Large intestine (tissue), 3 donors: Measurements from ENCODE around the gene ZRANB1. TPM values are rescaled to one million over a fixed set of nuclear protein-coding genes. Genes with fewer than 3 reads are reported as not detected.

Experiments used
- DNase-seq, 2 donors: peaks; one replicate each; pipeline versions ENCODE4 v3.0.0 to v3.0.0-alpha.2; 2013
- H3K27ac ChIP-seq: one replicate; pipeline ENCODE4 v1.5.1; 2013; ENCODE audit warnings: low read length
- H3K27me3 ChIP-seq: 2 replicates; pipeline ENCODE4 v1.6.1; 2013; ENCODE audit warnings: low read length; ENCODE audit not compliant: control insufficient read depth, insufficient read depth
- H3K36me3 ChIP-seq: 2 replicates; pipeline ENCODE4 v1.6.1; 2013; ENCODE audit warnings: low read length; ENCODE audit not compliant: control insufficient read depth, insufficient read depth
- H3K4me1 ChIP-seq: one replicate; pipeline ENCODE4 v1.6.1; 2013; ENCODE audit warnings: low read length; ENCODE audit not compliant: control insufficient read depth, insufficient read depth
- H3K4me3 ChIP-seq: one replicate; pipeline ENCODE4 v1.5.1; 2013; ENCODE audit warnings: low read length
- H3K9me3 ChIP-seq: one replicate; pipeline ENCODE4 v1.6.1; 2013; ENCODE audit warnings: mild to moderate bottlenecking, low read depth, low read length, moderate library complexity; ENCODE audit not compliant: control insufficient read depth
- WGBS: methylation state at CpG from one replicate; pipeline ENCODE4 v1.1.5; 2013; ENCODE audit warnings: low lambda C conversion rate; ENCODE audit not compliant: insufficient coverage; 5-methylcytosine and 5-hydroxymethylcytosine counted together
- polyA plus RNA-seq: library from polyadenylated mRNA; unstranded; fragments of 120-200 nt; gene quantifications from one replicate; pipeline ENCODE4 v1.2.1, GENCODE V29; 2013

ZRANB1 gene
- polyA plus RNA-seq, 1 donor = 17.4 TPM

DNA sequence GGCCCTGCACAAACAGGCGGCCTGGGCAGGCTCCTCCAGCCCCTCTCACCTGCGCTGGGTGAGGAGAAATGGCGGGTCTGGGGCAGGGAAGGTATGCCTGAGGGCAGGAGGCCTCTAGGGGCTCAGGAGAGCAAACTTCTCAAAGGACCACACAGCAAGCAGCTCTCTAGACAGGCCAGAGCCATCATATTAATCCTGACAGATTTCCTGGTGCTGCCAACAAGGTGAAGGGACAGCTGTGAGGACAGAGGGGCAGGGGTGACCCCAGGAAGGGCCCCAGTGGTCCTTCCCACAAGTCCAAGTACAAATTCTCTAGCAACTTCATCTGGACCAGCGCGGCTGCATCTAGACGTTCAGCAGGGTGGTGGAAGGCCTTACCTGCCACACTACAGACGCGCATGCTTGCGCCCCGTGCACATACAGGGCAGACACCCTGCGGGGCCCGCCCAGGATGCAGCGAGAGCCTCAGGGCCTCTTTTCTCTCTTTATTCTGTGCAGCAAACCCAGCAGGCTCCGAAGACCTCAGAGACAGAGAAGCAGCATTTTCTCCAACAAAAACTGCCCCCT, 62.1 kb downstream of the ZRANB1 start:
- no peak overlapping the region for H3K27ac ChIP-seq
- peaks cover 5% of the 10 kb centered on the region for H3K4me1 ChIP-seq
- no peak overlapping the region for H3K4me3 ChIP-seq
- WGBS = no CpG with 5 or more reads among the region's 14 CpGs
- H3K36me3 ChIP-seq = peaks cover 85% of the 10 kb centered on the region
- H3K27me3 ChIP-seq = no peaks in the 10 kb centered on the region
- no peak for DNase-seq
- H3K9me3 ChIP-seq = no peaks in the 10 kb centered on the region

DNA sequence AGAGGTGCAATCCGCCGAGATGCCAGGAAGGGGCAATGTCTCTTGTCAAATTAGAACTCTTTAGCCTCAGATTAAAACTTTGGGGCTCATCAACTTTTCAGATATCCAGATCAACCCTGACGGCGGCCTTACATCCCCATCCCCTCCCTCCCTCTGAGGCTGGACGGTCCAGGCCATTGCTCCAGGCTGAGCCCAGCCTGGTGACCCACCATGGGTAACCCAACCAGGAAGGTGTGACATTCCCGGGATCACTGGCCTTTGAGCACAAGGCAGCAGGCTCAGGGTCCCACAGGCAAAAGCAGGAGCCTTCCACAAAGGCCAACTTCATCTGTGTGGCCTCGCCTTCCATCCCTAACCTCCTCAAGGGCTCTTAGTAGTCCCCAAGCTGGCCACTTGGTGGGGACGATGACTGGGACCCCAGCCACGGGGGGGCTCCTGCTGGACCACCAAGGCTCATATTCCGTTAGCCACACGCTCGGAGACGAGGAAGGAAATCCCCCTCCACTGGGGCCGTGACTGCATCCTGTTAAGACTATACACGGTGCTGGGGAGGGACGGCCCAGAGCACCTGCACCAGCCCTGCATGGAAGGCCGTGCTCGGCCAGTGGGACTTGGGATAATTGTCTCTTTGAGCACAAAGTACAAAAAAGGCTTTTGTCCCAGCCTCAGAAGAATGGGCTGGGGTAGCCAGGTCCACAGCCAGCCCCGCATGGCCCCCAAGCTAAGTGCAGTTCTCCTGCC, 62.8 kb downstream of the ZRANB1 start:
- DNase-seq = no peak
- H3K36me3 ChIP-seq = peaks cover 79% of the 10 kb centered on the region
- no peaks in the 10 kb centered on the region for H3K27me3 ChIP-seq
- WGBS = 60% methylated on average over 1 of the region's 19 CpGs
- H3K4me1 ChIP-seq = peaks cover 11% of the 10 kb centered on the region
- no peak overlapping the region for H3K4me3 ChIP-seq
- H3K9me3 ChIP-seq = no peaks in the 10 kb centered on the region
- no peak overlapping the region for H3K27ac ChIP-seq

DNA sequence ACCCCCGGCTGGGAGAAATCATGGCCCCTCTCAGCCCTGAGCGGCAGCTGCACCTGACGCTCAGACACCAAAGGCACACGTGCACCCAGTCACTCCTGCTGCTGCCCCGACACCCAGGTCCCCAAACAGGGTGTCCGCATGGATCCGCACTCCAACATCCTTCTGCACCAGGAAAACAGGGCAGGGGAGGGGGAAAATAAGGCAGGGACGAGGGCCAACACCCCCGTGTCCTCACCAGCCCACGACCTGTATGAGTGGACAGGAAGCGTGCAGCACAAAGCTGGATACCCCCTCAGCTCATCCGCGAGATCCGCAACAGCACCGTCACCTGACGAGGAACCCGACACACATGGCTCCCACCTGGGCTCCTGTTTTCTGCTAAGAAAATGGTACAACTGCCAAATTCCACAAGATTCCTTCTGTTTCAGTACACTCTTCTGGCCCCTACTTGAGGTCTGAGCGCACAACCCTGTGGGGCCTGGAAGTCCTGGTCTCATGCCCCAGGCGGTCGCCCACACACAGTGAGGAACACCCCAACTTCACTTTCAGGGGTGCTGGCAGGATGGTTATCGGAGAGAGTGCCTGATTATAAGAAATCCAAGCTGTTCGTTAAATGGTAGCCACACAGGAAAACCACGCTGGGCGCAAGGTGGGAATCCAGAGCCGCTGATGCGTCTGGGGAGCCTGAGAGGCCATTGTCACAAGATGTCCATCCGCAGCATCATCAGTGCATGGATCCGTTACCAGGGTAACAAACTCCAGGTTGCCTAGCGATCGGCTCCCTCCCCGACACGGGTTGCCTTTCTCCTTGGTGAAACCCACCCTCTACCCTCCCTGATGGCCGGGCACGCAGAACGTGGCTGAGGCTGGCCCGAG, 63.6 kb downstream of the ZRANB1 start:
- Histone ChIP-seq H3K4me1 (peaks cover 13% of the 10 kb centered on the region), H3K27ac (no peak overlapping the region), H3K4me3 (no peak overlapping the region), H3K27me3 (no peaks in the 10 kb centered on the region), H3K9me3 (no peaks in the 10 kb centered on the region), H3K36me3 (peaks cover 73% of the 10 kb centered on the region)
- no peak for DNase-seq
- WGBS = no CpG with 5 or more reads among the region's 36 CpGs

DNA sequence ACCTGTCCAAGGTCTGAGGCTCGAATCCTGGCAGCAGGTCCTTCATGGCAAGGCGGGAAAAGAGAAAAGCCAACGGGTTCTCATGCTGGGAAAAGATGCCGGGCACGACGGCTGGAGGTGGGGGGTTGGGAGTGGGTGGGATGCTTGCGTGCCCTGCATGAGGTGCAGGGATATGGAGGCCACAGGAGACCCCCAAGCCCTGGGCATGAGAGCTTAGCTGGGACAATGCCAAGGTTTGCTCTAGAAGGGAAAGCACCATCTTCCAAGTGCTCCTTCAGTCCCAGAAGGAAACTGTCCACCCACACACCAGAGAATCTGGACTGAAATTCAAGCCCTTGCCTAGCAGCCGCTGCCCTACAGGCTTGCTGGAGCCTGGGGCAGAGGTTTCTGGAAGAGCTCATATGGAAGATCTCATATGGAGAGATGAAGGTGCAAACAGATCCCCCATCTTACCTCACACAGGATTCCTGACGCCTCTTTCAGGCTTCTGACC, 64.3 kb downstream of the ZRANB1 start:
- H3K4me1 ChIP-seq = peaks cover 13% of the 10 kb centered on the region
- H3K4me3 ChIP-seq = no peak overlapping the region
- no peaks in the 10 kb centered on the region for H3K9me3 ChIP-seq
- peaks cover 68% of the 10 kb centered on the region for H3K36me3 ChIP-seq
- H3K27me3 ChIP-seq = no peaks in the 10 kb centered on the region
- no CpG with 5 or more reads among the region's 9 CpGs for WGBS
- peak overlapping the region; percentile 36 for H3K27ac ChIP-seq
- no peak for DNase-seq

DNA sequence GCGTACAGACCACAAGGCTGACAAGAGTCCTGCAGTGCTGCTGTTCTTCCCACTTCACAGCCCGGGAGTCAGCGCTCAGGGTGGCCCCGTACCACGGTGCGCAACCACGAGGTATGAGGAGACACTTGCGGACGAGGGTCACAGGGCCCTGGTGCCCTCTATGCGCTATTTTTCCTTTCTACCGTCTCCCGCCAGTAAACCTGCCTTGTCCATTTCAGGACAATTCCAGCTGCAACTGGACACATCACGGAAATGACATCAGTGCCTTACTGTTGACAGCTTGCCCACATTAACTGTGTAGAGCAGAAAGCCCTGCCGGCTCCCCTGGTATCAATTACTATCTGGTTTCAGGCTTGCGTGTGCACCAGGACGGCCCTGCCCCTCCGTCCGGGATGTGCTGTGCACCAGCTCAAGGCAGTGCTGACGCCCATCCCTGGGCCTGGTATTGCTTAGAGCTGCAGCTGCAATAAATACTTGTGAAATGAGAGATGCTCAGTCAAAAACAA, 65.1 kb downstream of the ZRANB1 start:
- Histone ChIP-seq H3K27ac (peak overlapping the region; percentile 36), H3K4me1 (peaks cover 17% of the 10 kb centered on the region), H3K4me3 (no peak overlapping the region), H3K27me3 (no peaks in the 10 kb centered on the region), H3K9me3 (no peaks in the 10 kb centered on the region), H3K36me3 (peaks cover 68% of the 10 kb centered on the region)
- no peak for DNase-seq
- no CpG with 5 or more reads among the region's 19 CpGs for WGBS

DNA sequence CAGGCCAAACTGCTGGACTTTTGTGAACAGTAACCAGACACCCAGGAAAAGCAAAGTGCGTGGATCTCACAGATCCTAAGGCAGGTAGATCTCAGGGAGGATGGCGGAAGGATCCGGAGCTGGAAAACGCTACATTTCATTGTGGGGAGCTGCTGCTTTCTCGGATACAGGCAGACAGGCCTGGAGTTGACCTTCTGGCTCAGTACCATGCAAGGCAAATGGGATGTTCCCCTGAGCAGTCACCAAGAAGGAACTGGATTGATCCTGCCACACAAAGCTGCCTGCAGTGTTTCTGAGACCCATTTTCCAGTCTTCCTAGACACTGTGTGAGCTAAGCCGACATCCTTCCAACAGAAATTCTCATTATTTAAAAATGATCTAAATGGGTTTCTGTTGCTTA, 65.5 kb downstream of the ZRANB1 start:
- Histone ChIP-seq H3K4me3 (no peak overlapping the region), H3K27me3 (no peaks in the 10 kb centered on the region), H3K9me3 (no peaks in the 10 kb centered on the region), H3K27ac (peak overlapping the region; percentile 24), H3K4me1 (peaks cover 17% of the 10 kb centered on the region), H3K36me3 (peaks cover 68% of the 10 kb centered on the region)
- DNase-seq = no peak
- WGBS = no CpG with 5 or more reads among the region's 6 CpGs

DNA sequence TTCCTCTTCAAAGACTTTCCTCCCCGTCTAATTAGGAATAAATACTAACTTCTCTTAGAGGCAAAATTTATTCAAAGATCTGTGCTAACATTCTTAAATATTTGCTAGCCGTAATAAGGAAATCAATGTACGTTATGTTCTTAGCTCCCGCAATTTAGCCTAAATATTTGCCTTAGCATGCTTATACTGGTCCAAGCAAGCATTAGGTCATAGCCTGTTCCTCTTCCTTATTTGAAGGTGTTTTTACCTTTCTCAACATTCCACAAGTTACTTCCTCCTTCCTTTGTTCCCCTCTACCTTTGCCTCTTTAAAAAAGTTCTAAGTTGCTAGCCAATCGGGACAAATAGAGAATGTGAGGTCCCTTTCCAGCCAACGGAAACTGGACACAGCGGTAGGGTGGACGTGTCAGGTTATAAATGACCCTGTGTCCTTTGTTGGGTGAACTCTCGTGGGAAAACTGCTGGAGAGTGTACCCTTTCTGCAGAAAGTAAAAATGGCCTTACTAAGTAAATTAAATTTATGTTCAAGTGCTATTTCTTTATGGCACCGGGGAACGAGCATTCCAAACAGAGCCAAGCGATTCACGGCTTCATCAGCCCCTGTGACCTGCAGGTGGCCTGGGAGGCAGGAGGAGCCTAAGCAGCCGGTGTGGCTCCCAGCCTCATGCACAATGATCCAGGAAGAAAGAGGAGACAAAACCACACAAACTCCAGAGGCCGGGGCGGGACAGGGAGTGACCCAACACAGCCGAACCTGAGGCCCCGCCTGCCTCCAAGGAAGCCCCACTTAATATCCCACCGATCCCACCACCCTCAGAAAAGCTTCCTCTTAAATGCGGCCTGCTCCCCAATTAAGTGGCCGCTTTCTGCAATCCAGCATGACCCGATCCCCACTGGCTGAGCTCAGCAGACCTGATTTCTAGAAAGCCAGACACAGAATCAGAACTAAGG, 67.0 kb downstream of the ZRANB1 start:
- Histone ChIP-seq H3K27ac (peak overlapping the region; percentile 38), H3K27me3 (no peaks in the 10 kb centered on the region), H3K9me3 (no peaks in the 10 kb centered on the region), H3K4me3 (no peak overlapping the region), H3K36me3 (peaks cover 67% of the 10 kb centered on the region), H3K4me1 (peaks cover 27% of the 10 kb centered on the region)
- no CpG with 5 or more reads among the region's 22 CpGs for WGBS
- DNase-seq = no peak

DNA sequence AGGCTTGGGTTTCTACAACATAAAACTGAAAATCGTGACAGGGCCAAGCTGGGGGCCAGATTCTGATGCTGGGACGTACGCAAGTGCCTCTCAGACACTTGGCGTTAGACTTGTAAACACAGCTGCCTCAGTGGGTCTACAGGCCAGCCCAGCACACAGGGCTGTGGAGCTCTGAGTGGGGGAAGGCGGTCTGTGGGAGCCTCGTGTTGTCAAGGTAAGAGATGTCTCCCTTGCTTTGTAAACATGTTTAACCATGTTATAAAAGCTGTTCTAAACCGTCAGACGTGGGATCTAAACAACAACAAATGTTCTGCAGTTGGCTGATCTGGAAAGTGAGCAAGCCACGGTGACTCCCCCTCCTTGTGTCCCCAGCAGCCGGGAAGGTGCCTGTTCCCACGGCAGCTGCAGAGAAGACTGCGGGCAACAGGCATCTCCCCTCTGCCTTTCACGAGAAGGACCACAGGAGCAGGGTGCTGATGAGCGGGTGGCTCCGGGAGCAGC, 67.8 kb downstream of the ZRANB1 start:
- DNase-seq = peak in 1 of 2 donors; percentile 54
- WGBS = 100% methylated on average over 3 of the region's 15 CpGs
- no peak overlapping the region for H3K4me3 ChIP-seq
- H3K9me3 ChIP-seq = no peaks in the 10 kb centered on the region
- peaks cover 65% of the 10 kb centered on the region for H3K36me3 ChIP-seq
- peak overlapping the region; percentile 38 for H3K27ac ChIP-seq
- H3K27me3 ChIP-seq = no peaks in the 10 kb centered on the region
- peaks cover 27% of the 10 kb centered on the region for H3K4me1 ChIP-seq

DNA sequence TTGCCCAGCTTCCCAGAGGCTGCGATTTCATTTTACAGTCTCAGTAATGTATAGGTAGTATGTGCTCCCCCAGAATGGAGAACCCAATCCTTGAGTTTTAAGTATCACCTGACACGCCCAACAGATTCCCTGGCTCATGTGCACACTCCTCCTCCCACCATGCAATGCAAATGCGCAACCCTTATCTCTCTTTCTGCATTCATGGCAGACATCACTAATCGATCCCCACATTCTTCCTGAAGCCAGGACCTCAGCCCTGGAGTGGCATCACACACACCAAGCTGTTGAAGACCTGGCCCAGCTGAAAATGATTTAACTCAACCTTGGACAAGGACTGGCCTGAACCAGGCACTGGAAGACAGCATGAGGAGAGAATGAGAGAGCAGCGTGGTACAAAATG, 68.4 kb downstream of the ZRANB1 start:
- Histone ChIP-seq H3K27ac (no peak overlapping the region), H3K9me3 (no peaks in the 10 kb centered on the region), H3K36me3 (peaks cover 59% of the 10 kb centered on the region), H3K27me3 (no peaks in the 10 kb centered on the region), H3K4me3 (no peak overlapping the region), H3K4me1 (peaks cover 27% of the 10 kb centered on the region)
- DNase-seq = no peak
- no CpG with 5 or more reads among the region's 5 CpGs for WGBS
